GM18511 (cell line): ENCODE results near the gene ZNF804B.
"Not testable (repeated sequence)": the region's sequence is repeated elsewhere in the genome, so short reads cannot be mapped to it uniquely, and the experiment has no call there.

Experiments
- ATAC-seq: cut with Tn5 transposase; IDR thresholded peaks from one replicate; pipeline ENCODE4 v1.9.1; 2021; ENCODE audit warnings: mild to moderate bottlenecking, moderate library complexity; ENCODE audit not compliant: unreplicated experiment

The ZNF804B gene

GRCh38 chr7:89072081-89072480, 312.6 kb downstream of the ZNF804B start:
- no peak for ATAC-seq

- ATAC-seq: no peak
These were observed 314.3 kb downstream of the ZNF804B start for GRCh38 chr7:89073776-89074175.

- ATAC-seq: no peak
These were observed 318.5 kb downstream of the ZNF804B start for GRCh38 chr7:89077992-89078391.

- no peak for ATAC-seq
These were observed 326.1 kb downstream of the ZNF804B start for GRCh38 chr7:89085580-89085979.

- ATAC-seq: no peak
These were observed 332.1 kb downstream of the ZNF804B start for GRCh38 chr7:89091550-89091949.

DNA sequence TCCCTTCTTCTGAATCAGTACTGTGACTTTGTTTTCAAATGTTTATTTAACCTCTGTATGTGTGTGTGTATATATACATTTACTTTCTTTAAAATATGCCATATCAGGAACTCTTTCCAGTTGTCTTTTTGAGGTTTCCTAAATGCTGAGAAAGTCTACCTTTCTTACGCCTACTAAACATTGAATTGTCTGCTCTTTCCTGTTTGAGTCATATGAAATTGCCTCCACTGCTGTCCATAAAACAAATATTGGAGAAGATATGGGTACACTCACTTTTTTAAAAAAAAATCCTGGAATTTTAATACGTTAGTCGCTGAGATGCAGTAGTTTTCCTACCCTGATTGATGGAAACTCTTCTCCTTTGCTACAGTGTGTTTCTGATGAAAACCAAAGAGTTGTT, 334.8 kb downstream of the ZNF804B start:
- no peak for ATAC-seq

DNA sequence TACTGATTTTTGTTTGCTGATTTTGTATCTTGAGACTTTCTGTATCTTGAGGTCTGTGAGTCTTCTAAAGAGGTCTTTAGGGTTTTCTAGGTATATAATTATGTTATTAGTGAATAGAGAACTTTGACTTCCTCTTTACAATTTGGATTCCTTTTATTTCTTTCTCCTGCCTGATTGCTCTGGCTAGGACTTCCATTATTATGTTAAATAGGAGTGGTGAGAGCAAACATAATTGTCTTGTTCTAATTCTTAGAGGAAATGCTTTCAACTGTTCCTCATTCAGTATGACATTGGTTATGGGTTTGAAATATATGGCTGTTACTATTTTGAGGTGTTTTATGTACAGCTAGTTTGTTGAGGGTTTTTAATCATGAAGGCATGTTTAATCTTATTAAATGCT, 344.1 kb downstream of the ZNF804B start:
- ATAC-seq: no peak

GRCh38 chr7:89104748-89105685, 345.5 kb downstream of the ZNF804B start:
- no peak for ATAC-seq

GRCh38 chr7:89123871-89124270, 364.4 kb downstream of the ZNF804B start:
- no peak for ATAC-seq

GRCh38 chr7:89129600-89130375, 370.3 kb downstream of the ZNF804B start:
- no peak for ATAC-seq

DNA sequence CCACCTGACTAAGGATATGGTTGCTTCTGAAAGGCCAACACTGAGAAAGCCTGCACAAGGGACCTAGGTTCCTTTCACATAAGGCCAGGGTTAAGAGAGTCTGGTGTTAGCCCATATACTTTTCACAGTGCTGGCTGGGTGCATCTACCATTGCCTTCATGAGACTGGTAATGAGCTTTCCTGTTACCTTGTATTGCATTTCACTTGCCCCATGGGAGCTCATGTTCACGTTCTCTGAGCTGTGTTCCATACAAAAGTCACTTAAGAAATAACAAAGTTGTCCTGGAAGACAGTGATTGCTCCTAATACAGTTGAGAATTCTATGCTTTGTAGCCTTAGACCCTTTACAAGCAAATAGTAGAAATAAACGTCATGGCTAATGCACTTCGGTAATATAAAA, 373.9 kb downstream of the ZNF804B start:
- ATAC-seq: no peak

GRCh38 chr7:89133819-89134218, 374.3 kb downstream of the ZNF804B start:
- no peak for ATAC-seq

DNA sequence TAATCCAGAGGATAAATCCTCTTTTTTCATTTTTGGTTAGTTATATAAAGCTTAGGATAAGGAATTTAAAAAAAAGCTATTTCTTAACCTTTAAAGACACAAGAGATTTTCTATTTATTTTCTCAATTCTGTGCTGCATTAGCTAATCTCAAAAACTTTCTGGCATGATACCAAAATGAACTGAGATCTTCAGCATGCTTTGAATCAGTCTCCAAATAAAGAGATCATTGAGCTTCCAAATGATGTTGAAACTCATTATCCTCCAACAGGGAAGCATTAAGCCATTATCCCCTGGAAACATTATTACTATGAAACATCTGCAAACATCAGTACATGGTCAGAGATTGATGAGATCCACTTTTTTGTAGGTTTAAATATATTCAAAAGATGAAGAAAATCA, 386.3 kb downstream of the ZNF804B start:
- ATAC-seq: no peak

GRCh38 chr7:89160107-89160506, 400.6 kb downstream of the ZNF804B start:
- no peak for ATAC-seq

DNA sequence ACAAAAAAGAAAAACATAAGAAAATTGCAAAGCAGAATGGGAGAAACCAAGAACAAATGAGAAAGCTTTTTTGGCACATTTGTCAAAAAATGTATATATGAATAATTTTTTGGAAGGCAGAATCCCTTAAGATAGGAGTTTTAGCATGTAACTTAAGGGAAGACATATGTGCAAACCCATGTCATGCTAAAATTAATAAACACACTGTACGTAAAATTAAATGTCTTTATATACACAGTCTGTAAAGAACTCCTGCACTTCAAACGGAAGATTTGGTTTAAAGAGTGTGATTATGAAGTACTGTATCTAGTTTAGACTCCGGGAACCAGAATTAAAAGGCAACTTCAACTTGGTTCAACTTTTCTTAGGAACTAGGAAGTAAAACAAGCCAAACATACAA, 405.9 kb downstream of the ZNF804B start:
- ATAC-seq: no peak

- no peak for ATAC-seq
These were observed 411.1 kb downstream of the ZNF804B start for GRCh38 chr7:89170628-89171027.

DNA sequence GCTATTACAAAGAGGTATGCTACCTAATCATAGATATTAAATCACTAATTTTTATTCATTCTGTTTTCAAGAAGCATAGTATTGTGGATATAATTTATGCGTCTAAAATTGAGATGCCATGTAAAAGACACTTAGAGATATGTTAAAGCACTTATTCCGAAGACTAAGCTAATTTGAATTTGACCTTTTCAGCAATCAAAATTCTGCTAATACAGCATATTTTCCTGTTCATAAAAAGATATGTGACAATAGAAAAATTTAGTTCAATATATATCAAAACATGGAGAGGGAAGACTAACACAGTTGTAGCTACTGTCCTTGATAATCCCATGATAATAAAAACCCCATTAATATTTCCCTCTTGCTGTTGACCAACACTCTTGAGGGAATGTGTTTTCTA, 422.6 kb downstream of the ZNF804B start:
- no peak for ATAC-seq

GRCh38 chr7:89183712-89184111, 424.2 kb downstream of the ZNF804B start:
- no peak for ATAC-seq

- no peak for ATAC-seq
These were observed 441.3 kb downstream of the ZNF804B start for GRCh38 chr7:89200758-89201157.

- ATAC-seq: no peak
These were observed 464.4 kb downstream of the ZNF804B start for GRCh38 chr7:89223900-89224395.

GRCh38 chr7:89228688-89229171, 469.2 kb downstream of the ZNF804B start:
- not testable (repeated sequence) for ATAC-seq

- ATAC-seq: no peak
These were observed 478.7 kb downstream of the ZNF804B start for GRCh38 chr7:89238156-89238555.
